Omental fat pad (tissue), 4 donors: ENCODE measurements around the gene MARCHF3. TPM values are rescaled to one million over a fixed set of nuclear protein-coding genes. Genes with fewer than 3 reads are reported as not detected.
"Not testable (repeated sequence)": the region's sequence is repeated elsewhere in the genome, so short reads cannot be mapped to it uniquely, and the experiment has no call there.

Source experiments
- ATAC-seq: fragments of 150-250 bp; one replicate; pipeline ENCODE4 v1.9.1; 2016; ENCODE audit warnings: mild to moderate bottlenecking, moderate library complexity; ENCODE audit not compliant: low FRiP score
- DNase-seq: peaks from one replicate; pipeline ENCODE4 v3.0.0-alpha.2; 2019; ENCODE audit warnings: low spot score
- CTCF ChIP-seq, 3 donors: fragments of 450-650 bp; IDR thresholded peaks; one replicate each; pipeline ENCODE4 v1.5.1; 2016 to 2017; ENCODE audit warnings: antibody characterized with exemption in 3 of 3, mild to moderate bottlenecking in 3 of 3, moderate library complexity in 2 of 3
- total RNA-seq, 4 donors: library from RNA; depleted of rRNA; stranded (reverse); fragments of >200 nt; gene quantifications; one replicate each; pipeline ENCODE4 v1.1.0, GENCODE V29; 2016

MARCHF3 gene
- total RNA-seq, 4 donors from 2014 or later: 7.4 to 72.7 (median 16.2) TPM

DNA sequence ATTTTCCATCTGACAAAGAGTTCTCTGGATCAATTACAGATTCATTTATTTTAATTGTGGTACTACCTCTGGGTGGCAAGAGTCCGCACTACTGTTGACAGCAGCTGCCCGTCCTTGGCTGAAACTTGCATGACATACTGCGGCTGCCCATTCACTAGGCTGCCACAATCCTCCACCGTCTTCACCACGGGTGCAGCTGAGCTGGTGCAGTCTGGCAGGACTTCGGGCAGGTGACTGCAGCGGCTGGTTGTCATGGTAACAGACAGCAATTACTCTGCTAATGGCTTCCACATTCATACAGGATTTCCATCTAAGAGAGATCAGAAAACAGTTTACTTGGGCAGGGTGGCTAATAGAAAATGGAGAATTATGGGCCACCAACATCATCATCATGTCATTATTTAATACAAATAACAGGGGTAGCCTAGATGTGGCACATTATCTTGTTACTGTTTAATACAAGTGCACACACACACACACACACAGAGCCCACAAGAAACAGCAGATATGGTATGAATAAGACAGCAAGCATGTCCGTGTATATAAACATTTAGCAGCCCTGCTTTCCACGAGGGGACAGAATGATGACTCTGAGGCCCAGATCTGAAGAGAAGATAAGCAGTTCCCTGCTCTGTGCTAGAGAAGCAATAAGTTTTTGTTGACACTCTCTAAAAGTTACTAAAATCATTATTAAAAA lies 112.3 kb downstream of the MARCHF3 start:
- DNase-seq (no peak), ATAC-seq (no peak)
- TF ChIP-seq CTCF (IDR thresholded peaks at IDR 0.05): no peak

GRCh38 chr5:126915496-126915895 lies 114.9 kb downstream of the MARCHF3 start:
- TF ChIP-seq CTCF (IDR thresholded peaks at IDR 0.05): no peak
- no peak for ATAC-seq

GRCh38 chr5:126914801-126915436 lies 115.4 kb downstream of the MARCHF3 start:
- no peak for TF ChIP-seq CTCF (IDR thresholded peaks at IDR 0.05)
- no peak for ATAC-seq
- no peak for DNase-seq

More at GRCh38 chr5:126915496-126915895, 114.9 kb downstream of the MARCHF3 start:
- DNase-seq: no peak

- no peak for TF ChIP-seq CTCF (IDR thresholded peaks at IDR 0.05)
- ATAC-seq (no peak), DNase-seq (no peak)
Measured at GRCh38 chr5:126912616-126913200, 117.7 kb downstream of the MARCHF3 start.

DNA sequence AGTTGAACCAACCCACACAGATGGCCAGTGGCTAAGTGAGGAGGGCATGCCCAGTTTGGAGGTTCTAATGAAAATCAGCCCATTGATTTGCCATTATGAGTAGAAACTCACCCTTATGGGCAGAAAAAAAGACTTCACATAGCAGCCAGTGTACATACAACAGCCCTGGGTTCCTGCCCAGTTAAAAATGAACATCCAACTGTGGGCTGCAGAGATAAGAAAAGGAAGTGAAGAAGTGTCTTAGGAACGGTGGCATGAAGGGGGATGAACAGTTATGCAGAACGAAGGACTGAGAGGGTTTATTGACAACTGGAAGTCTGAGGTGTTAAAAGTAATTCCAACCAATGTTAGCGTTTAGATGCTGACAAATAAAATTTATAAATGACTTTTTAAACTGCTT lies 118.4 kb downstream of the MARCHF3 start:
- TF ChIP-seq CTCF (IDR thresholded peaks at IDR 0.05): no peak
- DNase-seq (no peak), ATAC-seq (peak; percentile 9)

DNA sequence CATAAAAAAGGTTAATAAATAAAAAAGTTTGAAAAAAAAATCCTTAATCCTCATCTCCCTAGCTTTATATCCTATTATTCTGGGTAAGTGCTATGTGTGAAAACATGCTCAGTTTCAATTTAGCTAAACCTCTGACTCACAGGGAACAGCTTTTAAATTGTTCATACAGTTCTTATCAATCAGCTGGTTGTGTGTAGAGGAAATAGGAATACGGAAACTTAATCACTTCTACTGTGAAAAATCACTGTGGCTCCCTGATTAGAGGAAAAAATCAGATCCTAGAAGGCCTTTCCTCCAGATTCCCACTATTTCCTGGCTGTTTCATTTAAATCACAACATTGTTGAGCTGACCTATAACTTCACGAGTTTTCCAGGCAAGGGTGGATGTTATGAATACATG lies 120.5 kb downstream of the MARCHF3 start:
- TF ChIP-seq CTCF (IDR thresholded peaks at IDR 0.05): no peak
- ATAC-seq: no peak
- no peak for DNase-seq

DNA sequence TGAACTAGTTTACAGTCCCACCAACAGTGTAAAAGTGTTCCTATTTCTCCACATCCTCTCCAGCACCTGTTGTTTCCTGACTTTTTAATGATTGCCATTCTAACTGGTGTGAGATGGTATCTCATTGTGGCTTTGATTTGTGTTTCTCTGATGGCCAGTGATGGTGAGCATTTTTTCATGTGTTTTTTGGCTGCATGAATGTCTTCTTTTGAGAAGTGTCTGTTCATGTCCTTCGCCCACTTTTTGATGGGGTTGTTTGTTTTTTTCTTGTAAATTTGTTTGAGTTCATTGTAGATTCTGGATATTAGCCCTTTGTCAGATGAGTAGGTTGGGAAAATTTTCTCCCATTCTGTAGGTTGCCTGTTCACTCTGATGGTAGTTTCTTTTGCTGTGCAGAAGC lies 126.0 kb downstream of the MARCHF3 start:
- DNase-seq, ATAC-seq: not testable (repeated sequence)
